ENCODE results near the gene NTRK3.

NTRK3 gene

GRCh38 chr15:88067331-88067685 lies 189.2 kb downstream of the NTRK3 start:
- no peak for DNase-seq (ENCODE audit: extremely low read depth, low read depth)
- no peak for TF ChIP-seq CTCF (IDR thresholded peaks at IDR 0.05; ENCODE audit: low read depth, low read length)

- TF ChIP-seq CTCF (IDR thresholded peaks at IDR 0.05; ENCODE audit: low read depth, low read length): no peak
- DNase-seq (ENCODE audit: extremely low read depth, low read depth): no peak
Measured at GRCh38 chr15:88066636-88067330, 189.8 kb downstream of the NTRK3 start.

- DNase-seq (ENCODE audit: extremely low read depth, low read depth): no peak
- no peak for TF ChIP-seq CTCF (IDR thresholded peaks at IDR 0.05; ENCODE audit: low read depth, low read length)
Measured at GRCh38 chr15:88061452-88061851, 195.1 kb downstream of the NTRK3 start.

DNA sequence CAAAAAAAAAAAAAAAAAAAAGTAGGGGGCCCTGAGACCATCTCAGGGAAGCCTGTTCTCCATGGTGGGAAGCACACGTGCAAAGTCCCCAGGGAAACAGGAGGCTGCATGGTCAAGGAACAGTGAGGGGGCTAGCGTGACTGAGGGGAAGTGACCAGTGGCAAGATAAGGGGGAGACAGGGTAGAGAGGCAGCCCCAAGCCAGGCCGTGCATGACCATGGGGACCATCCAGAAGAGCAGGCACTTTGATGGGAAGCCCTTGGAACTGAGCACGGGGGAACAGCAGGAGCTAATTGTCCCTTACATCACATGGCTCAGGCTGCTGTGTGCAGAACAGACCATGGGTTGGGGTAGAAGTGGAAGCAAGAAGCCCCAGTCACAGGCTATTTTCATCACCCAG lies 196.2 kb downstream of the NTRK3 start:
- no peak for TF ChIP-seq CTCF (IDR thresholded peaks at IDR 0.05; ENCODE audit: low read depth, low read length)
- DNase-seq (ENCODE audit: extremely low read depth, low read depth): no peak

DNA sequence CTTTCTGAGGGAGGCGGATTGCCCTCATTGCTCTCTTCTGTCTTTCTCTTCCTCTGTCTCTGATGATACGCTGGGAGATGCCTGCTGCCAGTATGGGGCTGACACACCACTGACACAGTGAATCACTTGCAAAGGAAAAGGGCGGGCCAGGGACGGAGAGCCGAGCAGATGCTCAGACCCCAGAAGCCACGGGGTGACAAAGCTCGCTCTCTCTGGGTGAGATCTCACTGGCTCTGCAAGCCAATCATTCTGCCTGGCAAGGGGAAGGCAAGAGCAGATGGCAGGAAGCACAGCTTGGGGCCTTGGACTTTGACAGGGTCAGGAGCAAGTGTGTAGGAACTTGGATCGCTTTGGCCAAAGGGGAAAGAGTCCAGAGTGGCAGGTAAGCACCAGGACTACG lies 198.7 kb downstream of the NTRK3 start:
- DNase-seq (ENCODE audit: extremely low read depth, low read depth): no peak
- TF ChIP-seq CTCF (IDR thresholded peaks at IDR 0.05; ENCODE audit: low read depth, low read length): no peak

GRCh38 chr15:88049506-88049905 lies 207.0 kb downstream of the NTRK3 start:
- no peak for TF ChIP-seq CTCF (IDR thresholded peaks at IDR 0.05; ENCODE audit: low read depth, low read length)
- no peak for DNase-seq (ENCODE audit: extremely low read depth, low read depth)

DNA sequence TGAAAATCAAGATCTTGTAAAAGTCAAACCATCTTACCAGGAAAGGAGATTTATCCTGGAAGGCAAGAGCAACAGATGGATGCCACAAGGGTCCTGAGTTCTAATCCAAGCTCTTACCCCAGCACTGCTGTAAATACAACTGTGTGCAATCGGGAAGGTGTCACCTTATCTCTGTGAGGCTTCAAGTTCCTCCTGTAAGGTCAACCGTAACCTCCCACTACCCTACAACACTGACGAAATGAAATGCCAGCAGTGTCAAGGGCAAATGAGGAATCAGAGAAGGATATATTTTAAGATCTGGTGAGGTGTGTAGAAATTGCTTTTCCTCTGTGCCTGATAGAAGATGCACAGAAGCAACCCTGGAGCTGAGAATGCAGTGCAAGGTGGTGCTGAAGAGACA lies 207.8 kb downstream of the NTRK3 start:
- TF ChIP-seq CTCF (IDR thresholded peaks at IDR 0.05; ENCODE audit: low read depth, low read length): no peak
- DNase-seq (ENCODE audit: extremely low read depth, low read depth): no peak

All from AG09319 (cell line).